CMK (cell line): ENCODE results near the gene LYST.
A peak's percentile ranks its signal among the peaks of the same experiment; 100 is the strongest.
"Not testable (repeated sequence)": the region's sequence is repeated elsewhere in the genome, so short reads cannot be mapped to it uniquely, and the experiment has no call there.

Experiments used
- DNase-seq: peaks from one replicate; pipeline ENCODE4 v3.0.0-alpha.2; 2010; ENCODE audit warnings: low read depth

The LYST gene

GRCh38 chr1:235652364-235652763 is 214.3 kb downstream of the LYST start:
- no peak for DNase-seq

GRCh38 chr1:235651170-235651806 is 215.4 kb downstream of the LYST start:
- DNase-seq, result no peak

GRCh38 chr1:235650341-235651169 is 216.2 kb downstream of the LYST start:
- DNase-seq, result no peak

GRCh38 chr1:235649368-235650163 is 217.1 kb downstream of the LYST start, which contains the start of gene GNG4:
Gene GNG4 (minus strand): TSS chr1:235649784. CDS start chr1:235583838, 65,946 bp downstream.
- no peak for DNase-seq

- no peak for DNase-seq
Measured at GRCh38 chr1:235648954-235649367, 217.7 kb downstream of the LYST start.

GRCh38 chr1:235648407-235648907 is 218.2 kb downstream of the LYST start:
- no peak for DNase-seq

- not testable (repeated sequence) for DNase-seq
Measured at GRCh38 chr1:235647537-235647936, 219.2 kb downstream of the LYST start.

GRCh38 chr1:235646463-235646862 is 220.2 kb downstream of the LYST start:
- DNase-seq, result no peak

- no peak for DNase-seq
Measured at GRCh38 chr1:235644693-235645305, 221.9 kb downstream of the LYST start.

- DNase-seq, result no peak
Measured at GRCh38 chr1:235643837-235644692, 222.6 kb downstream of the LYST start.

GRCh38 chr1:235642943-235643371 is 223.7 kb downstream of the LYST start:
- no peak for DNase-seq

- peak; percentile 25 for DNase-seq
Measured at GRCh38 chr1:235642011-235642942, 224.4 kb downstream of the LYST start.

- DNase-seq, result no peak
Measured at GRCh38 chr1:235640580-235640979, 226.1 kb downstream of the LYST start.

GRCh38 chr1:235639226-235640205 is 227.2 kb downstream of the LYST start:
- no peak for DNase-seq

GRCh38 chr1:235638612-235639011 is 228.1 kb downstream of the LYST start:
- not testable (repeated sequence) for DNase-seq

- no peak for DNase-seq
Measured at GRCh38 chr1:235637756-235638534, 228.8 kb downstream of the LYST start.

- DNase-seq, result no peak
Measured at GRCh38 chr1:235635938-235636662, 230.6 kb downstream of the LYST start.
